ENCODE measurements around the gene NFIA. TPM values are rescaled to one million over a fixed set of nuclear protein-coding genes. Genes with fewer than 3 reads are reported as not detected.

The NFIA gene
- total and polyA plus RNA-seq, 9 of the 15 experiments (the other 6 are each of a cell fraction or from before 2014, with no cell fraction given), result 5.3 to 24.9 (median 9.8) TPM

DNA sequence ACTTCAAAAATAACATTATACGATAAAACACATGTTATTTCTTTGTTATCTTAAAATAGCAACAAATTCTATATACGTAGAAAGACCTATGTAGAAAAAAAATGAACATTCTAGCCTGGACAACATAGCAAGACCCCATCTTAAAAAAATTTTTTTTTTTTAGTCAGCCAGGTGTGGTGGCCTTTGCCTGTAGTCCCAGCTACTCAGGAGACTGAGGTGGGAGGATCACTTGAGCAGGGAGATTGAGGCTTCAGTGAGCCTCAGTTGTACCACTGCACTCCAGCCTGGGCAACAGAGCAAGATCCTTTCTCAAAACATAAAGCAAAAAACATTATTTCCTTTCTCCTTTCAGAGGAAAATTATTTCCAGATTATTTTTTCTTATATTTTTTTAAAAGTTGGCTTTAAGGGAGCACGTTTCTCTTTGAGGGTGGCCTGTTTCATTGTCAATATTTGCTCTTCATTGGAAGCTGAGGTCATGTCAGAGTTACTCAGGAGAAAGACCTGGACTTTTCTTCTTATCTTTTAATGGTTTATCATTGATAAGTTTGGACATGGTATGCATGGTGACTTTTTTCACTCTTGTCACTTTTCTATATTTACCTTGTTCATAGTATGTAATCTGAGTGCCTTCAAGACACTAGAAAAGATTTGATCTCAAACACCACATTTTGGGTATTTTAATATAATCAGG, 32.0 kb downstream of the NFIA start (continued):
- TF ChIP-seq, protein P1, sequence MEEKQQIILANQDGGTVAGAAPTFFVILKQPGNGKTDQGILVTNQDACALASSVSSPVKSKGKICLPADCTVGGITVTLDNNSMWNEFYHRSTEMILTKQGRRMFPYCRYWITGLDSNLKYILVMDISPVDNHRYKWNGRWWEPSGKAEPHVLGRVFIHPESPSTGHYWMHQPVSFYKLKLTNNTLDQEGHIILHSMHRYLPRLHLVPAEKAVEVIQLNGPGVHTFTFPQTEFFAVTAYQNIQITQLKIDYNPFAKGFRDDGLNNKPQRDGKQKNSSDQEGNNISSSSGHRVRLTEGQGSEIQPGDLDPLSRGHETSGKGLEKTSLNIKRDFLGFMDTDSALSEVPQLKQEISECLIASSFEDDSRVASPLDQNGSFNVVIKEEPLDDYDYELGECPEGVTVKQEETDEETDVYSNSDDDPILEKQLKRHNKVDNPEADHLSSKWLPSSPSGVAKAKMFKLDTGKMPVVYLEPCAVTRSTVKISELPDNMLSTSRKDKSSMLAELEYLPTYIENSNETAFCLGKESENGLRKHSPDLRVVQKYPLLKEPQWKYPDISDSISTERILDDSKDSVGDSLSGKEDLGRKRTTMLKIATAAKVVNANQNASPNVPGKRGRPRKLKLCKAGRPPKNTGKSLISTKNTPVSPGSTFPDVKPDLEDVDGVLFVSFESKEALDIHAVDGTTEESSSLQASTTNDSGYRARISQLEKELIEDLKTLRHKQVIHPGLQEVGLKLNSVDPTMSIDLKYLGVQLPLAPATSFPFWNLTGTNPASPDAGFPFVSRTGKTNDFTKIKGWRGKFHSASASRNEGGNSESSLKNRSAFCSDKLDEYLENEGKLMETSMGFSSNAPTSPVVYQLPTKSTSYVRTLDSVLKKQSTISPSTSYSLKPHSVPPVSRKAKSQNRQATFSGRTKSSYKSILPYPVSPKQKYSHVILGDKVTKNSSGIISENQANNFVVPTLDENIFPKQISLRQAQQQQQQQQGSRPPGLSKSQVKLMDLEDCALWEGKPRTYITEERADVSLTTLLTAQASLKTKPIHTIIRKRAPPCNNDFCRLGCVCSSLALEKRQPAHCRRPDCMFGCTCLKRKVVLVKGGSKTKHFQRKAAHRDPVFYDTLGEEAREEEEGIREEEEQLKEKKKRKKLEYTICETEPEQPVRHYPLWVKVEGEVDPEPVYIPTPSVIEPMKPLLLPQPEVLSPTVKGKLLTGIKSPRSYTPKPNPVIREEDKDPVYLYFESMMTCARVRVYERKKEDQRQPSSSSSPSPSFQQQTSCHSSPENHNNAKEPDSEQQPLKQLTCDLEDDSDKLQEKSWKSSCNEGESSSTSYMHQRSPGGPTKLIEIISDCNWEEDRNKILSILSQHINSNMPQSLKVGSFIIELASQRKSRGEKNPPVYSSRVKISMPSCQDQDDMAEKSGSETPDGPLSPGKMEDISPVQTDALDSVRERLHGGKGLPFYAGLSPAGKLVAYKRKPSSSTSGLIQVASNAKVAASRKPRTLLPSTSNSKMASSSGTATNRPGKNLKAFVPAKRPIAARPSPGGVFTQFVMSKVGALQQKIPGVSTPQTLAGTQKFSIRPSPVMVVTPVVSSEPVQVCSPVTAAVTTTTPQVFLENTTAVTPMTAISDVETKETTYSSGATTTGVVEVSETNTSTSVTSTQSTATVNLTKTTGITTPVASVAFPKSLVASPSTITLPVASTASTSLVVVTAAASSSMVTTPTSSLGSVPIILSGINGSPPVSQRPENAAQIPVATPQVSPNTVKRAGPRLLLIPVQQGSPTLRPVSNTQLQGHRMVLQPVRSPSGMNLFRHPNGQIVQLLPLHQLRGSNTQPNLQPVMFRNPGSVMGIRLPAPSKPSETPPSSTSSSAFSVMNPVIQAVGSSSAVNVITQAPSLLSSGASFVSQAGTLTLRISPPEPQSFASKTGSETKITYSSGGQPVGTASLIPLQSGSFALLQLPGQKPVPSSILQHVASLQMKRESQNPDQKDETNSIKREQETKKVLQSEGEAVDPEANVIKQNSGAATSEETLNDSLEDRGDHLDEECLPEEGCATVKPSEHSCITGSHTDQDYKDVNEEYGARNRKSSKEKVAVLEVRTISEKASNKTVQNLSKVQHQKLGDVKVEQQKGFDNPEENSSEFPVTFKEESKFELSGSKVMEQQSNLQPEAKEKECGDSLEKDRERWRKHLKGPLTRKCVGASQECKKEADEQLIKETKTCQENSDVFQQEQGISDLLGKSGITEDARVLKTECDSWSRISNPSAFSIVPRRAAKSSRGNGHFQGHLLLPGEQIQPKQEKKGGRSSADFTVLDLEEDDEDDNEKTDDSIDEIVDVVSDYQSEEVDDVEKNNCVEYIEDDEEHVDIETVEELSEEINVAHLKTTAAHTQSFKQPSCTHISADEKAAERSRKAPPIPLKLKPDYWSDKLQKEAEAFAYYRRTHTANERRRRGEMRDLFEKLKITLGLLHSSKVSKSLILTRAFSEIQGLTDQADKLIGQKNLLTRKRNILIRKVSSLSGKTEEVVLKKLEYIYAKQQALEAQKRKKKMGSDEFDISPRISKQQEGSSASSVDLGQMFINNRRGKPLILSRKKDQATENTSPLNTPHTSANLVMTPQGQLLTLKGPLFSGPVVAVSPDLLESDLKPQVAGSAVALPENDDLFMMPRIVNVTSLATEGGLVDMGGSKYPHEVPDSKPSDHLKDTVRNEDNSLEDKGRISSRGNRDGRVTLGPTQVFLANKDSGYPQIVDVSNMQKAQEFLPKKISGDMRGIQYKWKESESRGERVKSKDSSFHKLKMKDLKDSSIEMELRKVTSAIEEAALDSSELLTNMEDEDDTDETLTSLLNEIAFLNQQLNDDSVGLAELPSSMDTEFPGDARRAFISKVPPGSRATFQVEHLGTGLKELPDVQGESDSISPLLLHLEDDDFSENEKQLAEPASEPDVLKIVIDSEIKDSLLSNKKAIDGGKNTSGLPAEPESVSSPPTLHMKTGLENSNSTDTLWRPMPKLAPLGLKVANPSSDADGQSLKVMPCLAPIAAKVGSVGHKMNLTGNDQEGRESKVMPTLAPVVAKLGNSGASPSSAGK (IDR thresholded peaks at IDR 0.05), result no peak
- no peak for TF ChIP-seq NFYB (IDR thresholded peaks at IDR 0.05; ENCODE audit: extremely low read depth, insufficient read length)
- TF ChIP-seq SIN3B (IDR thresholded peaks at IDR 0.05; ENCODE audit: low read depth), result no peak
- no peak for TF ChIP-seq NR2C1 (IDR thresholded peaks at IDR 0.05)
- TF ChIP-seq NR2C1 (tag; IDR thresholded peaks at IDR 0.05), result no peak
- TF ChIP-seq, protein P2, sequence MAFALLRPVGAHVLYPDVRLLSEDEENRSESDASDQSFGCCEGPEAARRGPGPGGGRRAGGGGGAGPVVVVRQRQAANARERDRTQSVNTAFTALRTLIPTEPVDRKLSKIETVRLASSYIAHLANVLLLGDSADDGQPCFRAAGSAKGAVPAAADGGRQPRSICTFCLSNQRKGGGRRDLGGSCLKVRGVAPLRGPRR (CRISPR knock-in tag; IDR thresholded peaks at IDR 0.05), result no peak
- TF ChIP-seq MECOM (CRISPR knock-in tag; IDR thresholded peaks at IDR 0.05), result no peak
- no peak for TF ChIP-seq ARHGAP35 (IDR thresholded peaks at IDR 0.05; ENCODE audit: partially characterized antibody)
- TF ChIP-seq SMAD4 (CRISPR knock-in tag; conservative IDR thresholded peaks at IDR 0.05), result no peak
- TF ChIP-seq ZNF77 (CRISPR knock-in tag; IDR thresholded peaks at IDR 0.05), result no peak
- no peak for TF ChIP-seq POLR3A (IDR thresholded peaks at IDR 0.05; ENCODE audit: borderline replicate concordance, extremely low read depth, insufficient read depth, insufficient read length)
- TF ChIP-seq, protein P3, sequence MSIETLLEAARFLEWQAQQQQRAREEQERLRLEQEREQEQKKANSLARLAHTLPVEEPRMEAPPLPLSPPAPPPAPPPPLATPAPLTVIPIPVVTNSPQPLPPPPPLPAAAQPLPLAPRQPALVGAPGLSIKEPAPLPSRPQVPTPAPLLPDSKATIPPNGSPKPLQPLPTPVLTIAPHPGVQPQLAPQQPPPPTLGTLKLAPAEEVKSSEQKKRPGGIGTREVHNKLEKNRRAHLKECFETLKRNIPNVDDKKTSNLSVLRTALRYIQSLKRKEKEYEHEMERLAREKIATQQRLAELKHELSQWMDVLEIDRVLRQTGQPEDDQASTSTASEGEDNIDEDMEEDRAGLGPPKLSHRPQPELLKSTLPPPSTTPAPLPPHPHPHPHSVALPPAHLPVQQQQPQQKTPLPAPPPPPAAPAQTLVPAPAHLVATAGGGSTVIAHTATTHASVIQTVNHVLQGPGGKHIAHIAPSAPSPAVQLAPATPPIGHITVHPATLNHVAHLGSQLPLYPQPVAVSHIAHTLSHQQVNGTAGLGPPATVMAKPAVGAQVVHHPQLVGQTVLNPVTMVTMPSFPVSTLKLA (conservative IDR thresholded peaks at IDR 0.05), result no peak
- TF ChIP-seq TBP (optimal IDR thresholded peaks at IDR 0.05; ENCODE audit: low read depth, low read length), result no peak
- no peak for TF ChIP-seq ZNF197 (CRISPR knock-in tag; IDR thresholded peaks at IDR 0.05; ENCODE audit: low read depth)
